Ammon's horn (tissue), 1 donor: ENCODE data around the gene ADGRA3.

Source experiments
- DNase-seq: peaks from one replicate; pipeline ENCODE4 v3.0.0-alpha.2; 2016; ENCODE audit warnings: low spot score

ADGRA3 gene

GRCh38 chr4:22508376-22508775, 7.5 kb downstream of the ADGRA3 start:
- DNase-seq = no peak

DNA sequence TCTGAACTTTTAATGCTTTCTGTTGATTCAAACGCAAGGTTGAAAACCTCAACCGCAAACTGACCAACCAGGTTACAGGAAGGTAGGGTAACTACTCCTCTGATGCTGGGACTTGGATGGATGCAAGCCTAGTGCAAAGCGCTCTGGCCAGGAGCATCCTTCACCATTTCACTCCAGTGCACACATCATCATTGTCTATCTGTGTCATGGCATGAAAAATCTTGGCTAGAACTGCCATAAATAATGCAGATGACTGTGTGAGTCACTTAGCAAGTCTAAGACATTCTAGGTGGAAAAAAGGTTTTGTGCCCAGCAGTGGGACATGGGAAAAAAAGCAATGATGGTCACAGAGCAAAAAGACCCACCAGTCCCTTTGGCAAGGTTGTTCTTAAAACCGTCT, 10.9 kb downstream of the ADGRA3 start:
- no peak for DNase-seq

DNA sequence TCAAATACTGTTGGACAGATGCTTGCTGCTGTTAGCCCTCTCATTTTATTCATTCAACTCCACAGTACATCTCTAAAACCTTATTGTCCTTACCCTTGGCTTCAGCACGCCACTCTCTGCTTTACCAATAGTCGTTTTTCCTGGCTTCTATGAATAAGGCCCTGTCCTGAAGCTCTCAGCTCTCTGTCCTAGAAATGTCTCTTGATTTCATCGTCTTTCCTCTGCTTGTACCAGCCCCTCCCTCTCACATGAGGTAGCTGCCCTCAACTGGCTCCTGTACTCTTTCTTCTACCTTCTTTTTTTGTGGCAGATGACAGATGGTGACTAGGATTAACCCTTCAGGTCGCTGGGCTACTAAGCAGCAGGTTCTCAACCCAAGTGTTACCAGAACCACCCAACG, 11.4 kb downstream of the ADGRA3 start:
- no peak for DNase-seq

DNA sequence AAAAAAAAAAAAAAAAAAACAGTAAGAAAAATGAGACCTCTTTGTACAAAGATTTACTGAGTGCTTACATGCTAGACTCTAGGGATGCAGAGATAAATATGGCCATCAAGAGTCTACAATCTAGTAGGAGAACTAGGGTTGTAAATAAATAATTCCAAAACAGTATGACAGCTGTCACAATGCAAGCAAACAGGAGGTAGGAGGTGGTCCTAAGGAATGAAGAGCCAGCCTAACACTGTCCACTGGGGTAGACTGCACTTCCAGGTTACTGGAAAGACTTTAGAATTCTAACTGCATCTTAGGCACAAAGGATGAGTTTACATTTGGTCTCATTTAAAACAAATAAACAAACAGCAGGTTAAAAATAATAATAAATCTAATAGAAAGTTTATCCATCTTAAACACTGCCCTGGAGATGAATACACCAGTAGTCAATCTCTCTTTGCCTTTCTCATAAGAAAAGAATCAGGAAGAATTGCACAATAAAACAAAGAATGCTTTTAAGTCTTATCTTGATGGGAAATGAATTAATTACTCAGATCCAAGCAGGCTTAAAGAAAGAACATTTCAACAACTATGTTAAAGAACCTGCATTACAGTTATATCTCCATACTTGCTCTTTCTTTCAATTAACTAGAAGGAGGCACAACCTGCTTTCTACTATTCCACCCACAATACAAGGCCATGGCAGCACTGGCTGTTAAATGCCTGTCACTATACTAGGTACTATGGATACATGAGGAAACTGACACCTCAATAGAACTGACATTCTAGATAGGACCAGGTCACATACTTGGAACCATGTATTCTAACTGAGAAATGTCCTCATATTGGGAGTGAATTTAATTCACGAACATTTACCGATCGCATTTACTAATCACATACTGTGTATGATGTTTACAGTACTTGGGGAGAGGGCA, 12.7 kb downstream of the ADGRA3 start:
- no peak for DNase-seq

GRCh38 chr4:22501715-22502095, 14.2 kb downstream of the ADGRA3 start:
- no peak for DNase-seq

- no peak for DNase-seq
Observed at GRCh38 chr4:22500831-22501714, 14.8 kb downstream of the ADGRA3 start.

- no peak for DNase-seq
Observed at GRCh38 chr4:22500128-22500611, 15.7 kb downstream of the ADGRA3 start.

DNA sequence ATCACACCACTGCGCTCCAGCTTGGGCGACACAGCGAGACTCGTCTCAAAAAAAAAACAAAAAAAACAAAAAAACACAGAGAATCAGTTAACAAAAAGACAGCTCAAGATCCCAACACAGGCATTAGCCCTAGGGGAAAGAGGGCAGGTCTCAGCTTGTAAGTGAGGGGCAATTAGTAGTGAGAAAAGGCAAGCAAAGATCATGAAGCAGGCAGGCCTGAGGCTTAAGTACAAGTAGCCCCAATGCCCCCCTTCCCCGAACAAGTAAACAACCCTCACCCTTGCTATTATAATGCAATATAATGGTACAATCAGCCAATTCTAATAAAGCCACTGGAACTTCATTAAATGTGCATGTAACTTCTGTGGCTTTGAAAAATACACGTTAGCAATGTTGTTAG, 17.0 kb downstream of the ADGRA3 start:
- no peak for DNase-seq

- DNase-seq = no peak
Observed at GRCh38 chr4:22496165-22496813, 19.6 kb downstream of the ADGRA3 start.

DNA sequence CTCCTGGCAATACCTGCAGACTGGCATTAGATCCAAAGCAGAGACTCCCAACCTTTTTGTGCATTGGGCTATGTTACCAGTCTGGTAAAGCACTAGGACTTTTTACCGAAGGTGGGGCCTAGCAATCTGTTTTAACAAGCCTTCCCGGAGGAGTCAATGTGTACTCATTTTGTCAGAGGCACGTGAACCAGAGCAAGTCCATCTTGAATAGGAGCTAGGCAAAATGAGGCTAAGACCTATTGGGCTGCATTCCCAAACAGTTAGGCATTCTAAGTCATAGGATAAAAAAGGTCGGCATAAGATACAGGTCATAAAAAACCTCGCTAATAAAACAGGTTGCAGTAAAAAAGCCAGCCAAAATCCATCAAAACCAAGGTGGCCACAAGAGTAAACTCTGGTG, 22.3 kb downstream of the ADGRA3 start:
- no peak for DNase-seq

DNA sequence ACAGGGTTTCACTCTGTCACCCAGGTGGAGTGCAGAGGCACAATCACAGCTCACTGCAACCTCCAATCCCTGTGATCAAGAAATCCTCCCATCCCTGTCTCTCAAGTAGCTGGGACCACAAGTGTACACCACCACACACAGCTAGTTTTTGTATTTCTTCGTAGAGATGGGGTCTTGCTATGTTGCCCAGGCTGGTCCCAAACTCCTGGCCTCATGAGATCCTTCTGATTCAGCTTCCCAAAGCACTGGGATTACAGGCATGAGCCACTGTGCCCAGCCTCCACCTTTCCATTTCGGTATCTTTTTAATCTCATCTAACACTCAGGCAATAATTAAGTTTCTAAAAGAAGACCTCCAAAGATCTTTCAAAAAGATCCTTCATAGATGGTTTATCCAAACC, 22.9 kb downstream of the ADGRA3 start:
- no peak for DNase-seq

DNA sequence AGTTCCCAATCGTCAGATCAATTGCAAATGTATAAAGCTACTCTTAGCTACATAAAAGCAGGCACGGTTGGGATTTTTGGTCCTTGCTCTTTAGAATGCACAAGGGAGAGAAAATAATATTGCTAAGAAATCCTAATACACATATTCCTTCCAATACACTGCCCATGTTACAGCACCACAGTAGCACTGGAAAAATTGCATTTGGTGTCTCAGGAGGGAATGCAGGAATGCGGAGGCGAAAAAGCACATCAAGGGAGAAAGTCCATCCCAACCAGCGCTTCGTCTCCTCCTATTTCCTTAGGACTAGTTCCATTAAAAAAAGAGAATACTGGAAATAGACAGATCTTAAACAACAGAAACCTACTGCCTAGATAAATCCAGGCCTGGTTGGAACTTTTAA, 23.9 kb downstream of the ADGRA3 start:
- DNase-seq = no peak

- DNase-seq = no peak
Observed at GRCh38 chr4:22490718-22491315, 25.0 kb downstream of the ADGRA3 start.

- no peak for DNase-seq
Observed at GRCh38 chr4:22488106-22488505, 27.8 kb downstream of the ADGRA3 start.

- DNase-seq = no peak
Observed at GRCh38 chr4:22487328-22487727, 28.5 kb downstream of the ADGRA3 start.

DNA sequence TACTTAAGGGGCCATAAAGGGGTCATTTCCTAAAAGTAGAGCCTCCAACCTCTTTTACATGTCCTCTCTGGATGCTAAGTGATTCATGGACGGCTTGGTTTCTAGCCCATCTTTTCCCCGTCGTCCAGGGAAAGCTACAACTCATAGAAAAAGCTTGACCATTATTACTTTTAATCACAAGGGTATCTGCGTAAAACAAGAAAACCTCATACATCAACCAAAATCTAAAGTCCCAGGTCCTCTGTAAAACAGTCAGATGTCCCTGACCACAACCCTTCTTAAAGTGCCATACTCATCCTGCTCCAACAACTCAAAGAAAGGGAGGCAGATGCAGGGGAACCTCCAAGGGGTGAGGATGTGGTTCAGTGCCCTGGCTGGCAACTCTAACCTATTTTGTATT, 29.6 kb downstream of the ADGRA3 start:
- DNase-seq = no peak

GRCh38 chr4:22485737-22486136, 30.1 kb downstream of the ADGRA3 start:
- no peak for DNase-seq

DNA sequence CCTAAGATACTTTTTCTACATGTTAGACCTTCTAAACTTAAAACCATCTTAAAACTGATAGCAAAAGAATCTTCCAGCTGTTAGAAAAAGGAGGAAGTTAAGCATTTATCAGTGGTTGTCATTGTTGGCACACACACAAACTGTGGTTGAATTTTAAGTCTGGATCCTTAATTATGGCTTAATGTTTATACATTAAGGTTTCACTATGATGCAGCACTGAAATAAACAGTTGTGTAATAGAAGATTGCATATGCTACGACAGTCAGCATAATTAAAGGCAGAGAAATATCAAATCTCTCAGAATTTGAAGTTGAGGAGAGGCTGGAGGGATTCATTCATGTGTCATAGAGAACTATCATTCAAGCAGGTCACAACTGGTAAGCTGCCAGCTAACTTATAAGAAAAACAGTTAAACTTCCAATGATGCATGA, 32.3 kb downstream of the ADGRA3 start:
- DNase-seq = no peak

- DNase-seq = no peak
Observed at GRCh38 chr4:22482250-22483127, 33.4 kb downstream of the ADGRA3 start.

DNA sequence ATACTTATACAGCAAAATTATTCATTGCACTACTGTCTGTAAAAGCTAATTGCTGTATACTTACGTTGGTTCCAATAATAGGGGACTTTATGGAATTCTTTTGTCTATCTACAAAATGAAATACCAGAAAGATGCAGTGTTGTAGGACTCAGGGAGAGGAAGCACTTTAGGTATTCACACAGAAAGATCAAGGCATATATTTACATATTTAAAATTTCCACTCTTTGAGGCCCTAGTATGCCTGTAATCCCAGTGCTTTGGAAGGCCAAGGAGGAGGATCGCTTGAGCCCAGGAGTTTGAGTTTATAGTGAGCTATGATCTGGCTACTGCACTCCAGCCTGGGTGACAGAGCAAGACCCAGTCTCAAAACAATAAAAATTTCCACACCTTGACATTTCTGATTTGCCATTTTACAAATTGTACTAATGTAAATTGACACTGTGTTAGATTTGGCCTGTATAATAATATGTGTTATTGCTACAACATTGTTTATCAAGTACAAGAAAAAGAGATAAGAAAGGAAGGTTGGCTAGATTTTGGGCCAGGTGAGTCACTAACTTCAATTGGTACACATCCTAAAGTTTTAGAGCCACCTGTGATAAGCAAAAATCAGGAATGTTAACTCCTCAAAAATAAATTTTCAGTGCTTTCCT, 35.1 kb downstream of the ADGRA3 start:
- no peak for DNase-seq
